Caco-2 (cell line): Measurements from ENCODE around the gene CEP20. TPM values are rescaled to one million over a fixed set of nuclear protein-coding genes. Genes with fewer than 3 reads are reported as not detected.

Experiments
- BruUV-seq: library from RNA; stranded (reverse); fragments of 400-500 nt; replicated peaks from 2 replicates; lab custom pipeline; 2021; lab: Mats Ljungman, UMichigan
- CTCF ChIA-PET: fragments of 300-600 bp; sonication (Branson Sonifier 250); formaldehyde crosslinking; loops from one replicate; lab custom pipeline; 2022; ENCODE audit warnings: antibody characterized with exemption; lab: Charles Lee
- POLR2A ChIA-PET: fragments of 300-600 bp; sonication (Branson Sonifier 250); formaldehyde crosslinking; loops from one replicate; lab custom pipeline; 2022; ENCODE audit warnings: antibody characterized with exemption; lab: Charles Lee
- DNase-seq, 2 experiments: peaks; one replicate each; pipeline versions ENCODE4 v3.0.0 to v3.0.0-alpha.2; 2020 to 2022
- H3K27me3 ChIP-seq: replicated peaks from 2 replicates; pipeline ENCODE4 v1.6.0; 2011; ENCODE audit warnings: low read length; ENCODE audit not compliant: control insufficient read depth, insufficient read depth
- H3K36me3 ChIP-seq: 2 replicates; pipeline ENCODE4 v1.5.1; 2011; ENCODE audit warnings: low read length; ENCODE audit not compliant: control insufficient read depth, insufficient read depth
- H3K4me1 ChIP-seq: fragments of 250-450 bp; sonication (Bioruptor Pico); 2 replicates; pipeline ENCODE4 v1.5.1; 2020; ENCODE audit warnings: mild to moderate bottlenecking
- H3K4me3 ChIP-seq: 2 replicates; pipeline ENCODE4 v1.5.1; 2011; ENCODE audit warnings: low read depth, mild to moderate bottlenecking, control low read depth, low read length
- H3K9me3 ChIP-seq: fragments of 250-450 bp; sonication (Bioruptor Pico); 2 replicates; pipeline ENCODE4 v1.5.1; 2020; ENCODE audit warnings: mild to moderate bottlenecking, moderate library complexity
- H3K27ac Mint-ChIP-seq: one replicate; pipeline ENCODE4 v1.8.0; 2022; ENCODE audit warnings: mixed read lengths; ENCODE audit not compliant: unreplicated experiment
- H3K27me3 Mint-ChIP-seq: one replicate; pipeline ENCODE4 v1.8.0; 2022; ENCODE audit warnings: mixed read lengths; ENCODE audit not compliant: insufficient read depth, unreplicated experiment
- H3K36me3 Mint-ChIP-seq: one replicate; pipeline ENCODE4 v1.8.0; 2022; ENCODE audit warnings: mild to moderate bottlenecking, mixed read lengths; ENCODE audit not compliant: insufficient read depth, unreplicated experiment
- H3K4me1 Mint-ChIP-seq: one replicate; pipeline ENCODE4 v1.8.0; 2022; ENCODE audit warnings: low read depth, mixed read lengths; ENCODE audit not compliant: unreplicated experiment
- H3K4me3 Mint-ChIP-seq: one replicate; pipeline ENCODE4 v1.8.0; 2022; ENCODE audit warnings: mild to moderate bottlenecking, moderate library complexity, mixed read lengths; ENCODE audit not compliant: unreplicated experiment
- H3K9me3 Mint-ChIP-seq: one replicate; pipeline ENCODE4 v1.8.0; 2022; ENCODE audit warnings: mixed read lengths; ENCODE audit not compliant: unreplicated experiment
- intact Hi-C: fragments of 100-400 bp; cut with micrococcal nuclease; formaldehyde crosslinking; loops from one replicate; pipeline ENCODE4 v1.10.0; 2022; ENCODE audit not compliant: unreplicated experiment
- total RNA-seq: library from RNA; stranded (reverse); gene quantifications from 2 replicates; pipeline ENCODE4 v1.2.3, GENCODE V29; 2022
- TF ChIP-seq, protein P1 (sequence below), 2 experiments: fragments of 200-600 bp in 1 of 2; IDR thresholded peaks; 1 replicate in 1 of 2; 2 replicates in 1 of 2; pipeline versions ENCODE4 v1.5.1 to v1.8.0; 2011 to 2022; ENCODE audit warnings: antibody characterized with exemption in 1 of 2, control low read depth in 1 of 2, inconsistent platforms in 1 of 2, low read depth in 1 of 2, low read length in 1 of 2, mild to moderate bottlenecking in 1 of 2, moderate library complexity in 1 of 2; ENCODE audit not compliant: insufficient read depth in 1 of 2, severe bottlenecking in 1 of 2, unreplicated experiment in 1 of 2

Gene CEP20
- total RNA-seq, 1 experiment from 2014 or later = 26.0 TPM

DNA sequence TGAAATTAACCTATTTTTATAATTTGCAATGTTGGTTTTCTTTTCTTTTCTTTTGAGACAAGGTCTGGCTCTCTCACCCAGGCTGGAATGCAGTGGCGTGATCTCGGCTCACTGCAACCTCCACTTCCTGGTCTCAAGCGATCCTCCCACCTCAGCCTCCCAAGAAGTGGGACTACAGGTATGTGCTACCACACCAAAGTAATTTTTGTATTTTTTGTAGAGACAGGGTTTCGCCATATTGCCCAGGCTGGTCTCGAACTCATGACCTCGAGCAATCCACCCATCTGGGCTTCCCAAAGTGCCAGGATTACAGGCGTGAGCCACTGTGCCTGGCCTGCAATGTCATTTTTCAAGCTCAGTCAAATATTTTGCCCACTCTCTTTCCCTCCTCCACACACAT, 67.6 kb downstream of the CEP20 start:
- H3K4me1 Mint-ChIP-seq = no peaks in the 10 kb centered on the region
- intact Hi-C loops = no loop called here
- TF ChIP-seq, protein P1, sequence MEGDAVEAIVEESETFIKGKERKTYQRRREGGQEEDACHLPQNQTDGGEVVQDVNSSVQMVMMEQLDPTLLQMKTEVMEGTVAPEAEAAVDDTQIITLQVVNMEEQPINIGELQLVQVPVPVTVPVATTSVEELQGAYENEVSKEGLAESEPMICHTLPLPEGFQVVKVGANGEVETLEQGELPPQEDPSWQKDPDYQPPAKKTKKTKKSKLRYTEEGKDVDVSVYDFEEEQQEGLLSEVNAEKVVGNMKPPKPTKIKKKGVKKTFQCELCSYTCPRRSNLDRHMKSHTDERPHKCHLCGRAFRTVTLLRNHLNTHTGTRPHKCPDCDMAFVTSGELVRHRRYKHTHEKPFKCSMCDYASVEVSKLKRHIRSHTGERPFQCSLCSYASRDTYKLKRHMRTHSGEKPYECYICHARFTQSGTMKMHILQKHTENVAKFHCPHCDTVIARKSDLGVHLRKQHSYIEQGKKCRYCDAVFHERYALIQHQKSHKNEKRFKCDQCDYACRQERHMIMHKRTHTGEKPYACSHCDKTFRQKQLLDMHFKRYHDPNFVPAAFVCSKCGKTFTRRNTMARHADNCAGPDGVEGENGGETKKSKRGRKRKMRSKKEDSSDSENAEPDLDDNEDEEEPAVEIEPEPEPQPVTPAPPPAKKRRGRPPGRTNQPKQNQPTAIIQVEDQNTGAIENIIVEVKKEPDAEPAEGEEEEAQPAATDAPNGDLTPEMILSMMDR (IDR thresholded peaks at IDR 0.05; ENCODE audit: insufficient read depth in 1 of 2, low read depth in 1 of 2, low read length in 1 of 2, severe bottlenecking in 1 of 2, unreplicated experiment in 1 of 2) = no peak
- no peaks in the 10 kb centered on the region for H3K4me1 ChIP-seq
- no peak overlapping the region for H3K4me3 ChIP-seq
- no TSS peak for BruUV-seq
- H3K9me3 Mint-ChIP-seq = peaks cover 8% of the 10 kb centered on the region
- H3K9me3 ChIP-seq = peaks cover 10% of the 10 kb centered on the region
- no peaks in the 10 kb centered on the region for H3K36me3 ChIP-seq
- H3K27me3 Mint-ChIP-seq = peaks cover 6% of the 10 kb centered on the region
- H3K4me3 Mint-ChIP-seq = no peak overlapping the region
- H3K27ac Mint-ChIP-seq = no peak overlapping the region
- H3K27me3 ChIP-seq = no peaks in the 10 kb centered on the region
- POLR2A ChIA-PET = no interaction called here
- no peak for DNase-seq
- CTCF ChIA-PET = no interaction called here
- H3K36me3 Mint-ChIP-seq = no peaks in the 10 kb centered on the region

DNA sequence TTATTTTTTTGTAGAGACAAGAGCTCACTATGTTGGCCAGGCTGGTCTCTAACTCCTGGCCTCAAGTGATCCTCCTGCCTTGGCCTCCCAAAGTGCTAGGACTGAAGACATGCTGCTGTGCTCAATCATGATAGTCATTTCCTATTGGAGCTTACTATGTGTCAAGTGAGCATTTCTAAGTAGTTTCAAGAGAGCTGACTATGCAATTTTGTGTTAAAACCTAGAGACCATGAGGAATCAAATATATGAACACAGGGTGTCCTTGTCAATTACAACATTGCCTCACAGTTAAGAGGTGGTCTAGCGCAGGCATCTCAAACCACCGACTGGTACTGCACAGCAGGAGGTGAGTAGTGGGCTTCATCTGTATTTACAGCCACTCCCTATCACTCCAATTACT, 69.4 kb downstream of the CEP20 start:
- TF ChIP-seq, protein P1 (IDR thresholded peaks at IDR 0.05; ENCODE audit: insufficient read depth in 1 of 2, low read depth in 1 of 2, low read length in 1 of 2, severe bottlenecking in 1 of 2, unreplicated experiment in 1 of 2) = no peak
- CTCF ChIA-PET = no interaction called here
- Histone ChIP-seq H3K4me3 (no peak overlapping the region), H3K27me3 (no peaks in the 10 kb centered on the region), H3K36me3 (no peaks in the 10 kb centered on the region), H3K9me3 (peaks cover 14% of the 10 kb centered on the region), H3K4me1 (no peaks in the 10 kb centered on the region)
- Mint-ChIP-seq H3K4me1 (no peaks in the 10 kb centered on the region), H3K4me3 (no peak overlapping the region), H3K36me3 (no peaks in the 10 kb centered on the region), H3K27ac (no peak overlapping the region), H3K27me3 (peaks cover 3% of the 10 kb centered on the region), H3K9me3 (peaks cover 11% of the 10 kb centered on the region)
- intact Hi-C loops = no loop called here
- BruUV-seq = no TSS peak
- POLR2A ChIA-PET = no interaction called here
- no peak for DNase-seq

DNA sequence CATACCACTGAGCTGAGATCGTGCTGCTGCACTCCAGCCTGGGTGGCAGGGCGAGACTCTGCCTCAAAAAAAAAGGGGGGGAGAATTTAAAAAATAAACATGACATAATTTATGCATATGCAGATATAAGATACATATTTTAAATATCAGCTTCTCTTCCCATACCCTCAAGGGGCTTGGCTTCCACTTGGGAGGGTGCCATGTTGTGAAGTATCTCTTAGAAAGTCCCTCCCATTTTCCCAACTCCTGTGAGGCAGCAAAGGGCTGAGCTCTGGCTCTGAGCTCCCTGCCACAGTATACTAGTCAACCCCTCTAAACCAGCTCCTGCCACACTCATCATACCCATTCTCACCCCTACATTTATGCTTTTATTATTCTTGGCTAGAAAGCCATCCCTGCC, 71.0 kb downstream of the CEP20 start:
- no peak overlapping the region for H3K4me3 ChIP-seq
- BruUV-seq = no TSS peak
- no peaks in the 10 kb centered on the region for H3K27me3 ChIP-seq
- Mint-ChIP-seq H3K27me3 (peaks cover 3% of the 10 kb centered on the region), H3K36me3 (no peaks in the 10 kb centered on the region), H3K27ac (no peak overlapping the region), H3K4me1 (no peaks in the 10 kb centered on the region), H3K4me3 (no peak overlapping the region), H3K9me3 (peaks cover 11% of the 10 kb centered on the region)
- TF ChIP-seq, protein P1 (IDR thresholded peaks at IDR 0.05; ENCODE audit: insufficient read depth in 1 of 2, low read depth in 1 of 2, low read length in 1 of 2, severe bottlenecking in 1 of 2, unreplicated experiment in 1 of 2) = no peak
- no peaks in the 10 kb centered on the region for H3K36me3 ChIP-seq
- intact Hi-C loops = no loop called here
- ChIA-PET POLR2A (no interaction called here), CTCF (no interaction called here)
- no peaks in the 10 kb centered on the region for H3K4me1 ChIP-seq
- DNase-seq = no peak
- H3K9me3 ChIP-seq = peaks cover 14% of the 10 kb centered on the region
